Type B pancreatic cell (in vitro differentiated cells): ENCODE measurements around the gene RABGAP1L. TPM values are rescaled to one million over a fixed set of nuclear protein-coding genes. Genes with fewer than 3 reads are reported as not detected.

Experiments
- DNase-seq: peaks from one replicate; pipeline ENCODE4 v3.0.0; 2021; ENCODE audit warnings: mixed read lengths; ENCODE audit not compliant: unreplicated experiment; ENCODE audit errors: extremely low spot score
- H3K27ac Mint-ChIP-seq: 2 replicates; pipeline ENCODE4 v1.8.0; 2021; ENCODE audit warnings: mild to moderate bottlenecking, mixed read lengths
- H3K27me3 Mint-ChIP-seq: 2 replicates; pipeline ENCODE4 v1.8.0; 2021; ENCODE audit warnings: mixed read lengths
- H3K36me3 Mint-ChIP-seq: 2 replicates; pipeline ENCODE4 v1.8.0; 2021; ENCODE audit warnings: mixed read lengths
- H3K4me1 Mint-ChIP-seq: one replicate; pipeline ENCODE4 v1.8.0; 2021; ENCODE audit warnings: mixed read lengths; ENCODE audit not compliant: unreplicated experiment
- H3K4me3 Mint-ChIP-seq: 2 replicates; pipeline ENCODE4 v1.8.0; 2021; ENCODE audit warnings: mild to moderate bottlenecking, mixed read lengths
- H3K9me3 Mint-ChIP-seq: 2 replicates; pipeline ENCODE4 v1.8.0; 2021; ENCODE audit warnings: mixed read lengths
- total RNA-seq: library from RNA; stranded (reverse); gene quantifications from 2 replicates; pipeline ENCODE4 v1.2.1, GENCODE V29; 2021; ENCODE audit warnings: low replicate concordance
- TF ChIP-seq, protein P1 (sequence below): fragments of 200-600 bp; sonication (generic); conservative IDR thresholded peaks from 2 replicates; pipeline ENCODE4 v1.5.0; 2021; ENCODE audit warnings: antibody characterized with exemption, mild to moderate bottlenecking

RABGAP1L gene
- total RNA-seq, 1 donor from 2014 or later: 35.6 TPM

DNA sequence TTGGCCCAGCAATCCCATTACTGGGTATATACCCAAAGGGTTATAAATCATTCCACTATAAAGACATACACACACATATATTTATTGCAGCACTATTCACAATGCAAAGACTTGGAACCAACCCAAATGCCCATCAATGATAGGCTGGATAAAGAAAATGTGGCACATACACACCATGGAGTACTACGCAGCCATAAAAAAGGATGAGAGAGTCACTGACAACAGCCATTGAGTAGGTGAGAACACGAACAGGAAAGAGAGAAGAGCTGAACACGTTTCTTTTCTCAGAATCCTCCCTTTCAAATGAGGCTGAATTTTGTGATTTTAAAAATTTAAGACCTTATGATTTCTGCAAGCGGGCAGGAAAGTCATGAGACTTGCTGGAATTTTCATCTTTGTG is 10.1 kb upstream of the RABGAP1L start:
- H3K9me3 Mint-ChIP-seq: peaks cover 12% of the 10 kb centered on the region
- no peaks in the 10 kb centered on the region for H3K27me3 Mint-ChIP-seq
- TF ChIP-seq, protein P1, sequence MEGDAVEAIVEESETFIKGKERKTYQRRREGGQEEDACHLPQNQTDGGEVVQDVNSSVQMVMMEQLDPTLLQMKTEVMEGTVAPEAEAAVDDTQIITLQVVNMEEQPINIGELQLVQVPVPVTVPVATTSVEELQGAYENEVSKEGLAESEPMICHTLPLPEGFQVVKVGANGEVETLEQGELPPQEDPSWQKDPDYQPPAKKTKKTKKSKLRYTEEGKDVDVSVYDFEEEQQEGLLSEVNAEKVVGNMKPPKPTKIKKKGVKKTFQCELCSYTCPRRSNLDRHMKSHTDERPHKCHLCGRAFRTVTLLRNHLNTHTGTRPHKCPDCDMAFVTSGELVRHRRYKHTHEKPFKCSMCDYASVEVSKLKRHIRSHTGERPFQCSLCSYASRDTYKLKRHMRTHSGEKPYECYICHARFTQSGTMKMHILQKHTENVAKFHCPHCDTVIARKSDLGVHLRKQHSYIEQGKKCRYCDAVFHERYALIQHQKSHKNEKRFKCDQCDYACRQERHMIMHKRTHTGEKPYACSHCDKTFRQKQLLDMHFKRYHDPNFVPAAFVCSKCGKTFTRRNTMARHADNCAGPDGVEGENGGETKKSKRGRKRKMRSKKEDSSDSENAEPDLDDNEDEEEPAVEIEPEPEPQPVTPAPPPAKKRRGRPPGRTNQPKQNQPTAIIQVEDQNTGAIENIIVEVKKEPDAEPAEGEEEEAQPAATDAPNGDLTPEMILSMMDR: no peak
- no peaks in the 10 kb centered on the region for H3K4me1 Mint-ChIP-seq
- no peak overlapping the region for H3K27ac Mint-ChIP-seq
- H3K4me3 Mint-ChIP-seq: no peak overlapping the region
- no peak for DNase-seq
- no peaks in the 10 kb centered on the region for H3K36me3 Mint-ChIP-seq

DNA sequence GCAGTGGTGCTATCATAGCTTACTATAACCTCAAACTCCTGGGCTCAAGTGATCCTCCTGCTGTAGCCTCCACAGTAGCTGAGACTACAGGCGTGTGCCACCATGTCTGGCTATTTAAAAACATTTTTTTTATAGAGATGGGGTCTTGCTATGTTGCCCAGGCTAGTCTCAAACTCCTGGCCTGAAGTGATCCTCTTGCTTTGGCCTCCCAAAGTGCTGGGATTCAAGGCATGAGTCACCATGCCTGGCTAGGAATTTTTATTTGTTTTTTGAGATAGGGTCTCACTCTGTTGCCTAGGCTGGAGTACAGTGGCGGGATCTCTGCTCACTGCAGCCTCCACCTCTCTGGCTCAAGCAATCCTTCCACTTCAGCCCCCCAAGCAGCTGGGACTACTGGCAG is 8.8 kb upstream of the RABGAP1L start:
- H3K4me3 Mint-ChIP-seq: no peak overlapping the region
- H3K9me3 Mint-ChIP-seq: peaks cover 8% of the 10 kb centered on the region
- TF ChIP-seq, protein P1: no peak
- no peaks in the 10 kb centered on the region for H3K36me3 Mint-ChIP-seq
- no peaks in the 10 kb centered on the region for H3K27me3 Mint-ChIP-seq
- H3K27ac Mint-ChIP-seq: no peak overlapping the region
- no peak for DNase-seq
- H3K4me1 Mint-ChIP-seq: no peaks in the 10 kb centered on the region

DNA sequence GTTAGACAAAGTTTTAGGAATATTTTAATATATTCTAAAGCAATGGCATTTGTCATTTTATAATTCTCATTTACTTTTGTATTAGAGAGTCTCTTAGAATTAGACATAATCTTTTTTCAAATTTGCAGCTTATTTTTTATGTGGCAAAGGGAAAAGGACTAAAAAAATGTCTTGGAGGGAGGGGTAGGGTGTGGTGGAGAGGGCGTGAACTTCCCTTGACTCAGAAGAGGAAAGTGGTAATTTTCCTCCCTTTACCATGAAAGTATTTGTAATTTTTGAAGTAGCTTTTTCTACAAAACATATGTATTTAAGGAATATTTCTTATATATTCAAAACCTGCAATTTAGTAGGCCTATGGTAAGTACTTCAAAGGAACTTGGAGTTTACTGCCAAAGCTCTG is 6.9 kb upstream of the RABGAP1L start:
- DNase-seq: no peak
- no peaks in the 10 kb centered on the region for H3K4me1 Mint-ChIP-seq
- no peaks in the 10 kb centered on the region for H3K27me3 Mint-ChIP-seq
- H3K36me3 Mint-ChIP-seq: no peaks in the 10 kb centered on the region
- no peak overlapping the region for H3K4me3 Mint-ChIP-seq
- H3K27ac Mint-ChIP-seq: no peak overlapping the region
- TF ChIP-seq, protein P1: no peak
- peaks cover 8% of the 10 kb centered on the region for H3K9me3 Mint-ChIP-seq

DNA sequence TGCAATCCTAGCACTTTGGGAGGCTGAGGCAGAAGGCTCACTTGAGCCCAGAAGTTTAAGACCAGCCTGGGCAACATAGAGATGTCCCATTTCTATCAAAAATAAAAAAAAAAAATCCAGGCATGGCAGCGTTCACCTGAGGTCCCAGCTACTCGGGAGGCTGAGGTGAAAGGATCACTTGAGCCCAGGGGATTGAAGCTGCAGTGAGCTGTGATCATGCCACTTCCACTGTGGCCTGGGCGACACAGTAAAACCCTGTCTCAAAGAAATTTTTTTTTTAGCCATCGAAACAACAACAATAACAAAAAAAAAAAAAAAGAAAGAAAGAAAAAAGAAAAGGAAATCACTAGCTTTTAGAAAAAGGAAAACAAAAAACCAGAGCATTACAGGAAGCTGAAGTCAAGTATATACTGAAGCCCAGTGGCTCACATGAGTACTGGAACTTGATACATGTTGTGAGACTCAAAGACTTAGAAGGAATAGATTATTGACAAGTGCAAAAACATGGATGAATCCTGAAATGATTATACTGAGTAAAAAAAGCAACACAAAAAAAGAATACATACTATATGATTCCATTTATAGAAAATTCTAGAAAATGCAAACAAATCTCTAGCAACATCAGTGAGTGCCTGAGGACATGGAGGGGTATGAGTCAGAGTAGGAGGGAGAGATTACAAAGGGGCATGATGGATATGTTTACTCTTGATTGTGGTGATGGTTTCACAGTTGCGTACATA is 6.1 kb upstream of the RABGAP1L start:
- H3K36me3 Mint-ChIP-seq: no peaks in the 10 kb centered on the region
- no peak for DNase-seq
- peaks cover 2% of the 10 kb centered on the region for H3K4me1 Mint-ChIP-seq
- H3K27me3 Mint-ChIP-seq: no peaks in the 10 kb centered on the region
- peak overlapping the region; percentile 51 for H3K4me3 Mint-ChIP-seq
- peak overlapping the region; percentile 77 for H3K27ac Mint-ChIP-seq
- peaks cover 8% of the 10 kb centered on the region for H3K9me3 Mint-ChIP-seq
- TF ChIP-seq, protein P1: no peak

DNA sequence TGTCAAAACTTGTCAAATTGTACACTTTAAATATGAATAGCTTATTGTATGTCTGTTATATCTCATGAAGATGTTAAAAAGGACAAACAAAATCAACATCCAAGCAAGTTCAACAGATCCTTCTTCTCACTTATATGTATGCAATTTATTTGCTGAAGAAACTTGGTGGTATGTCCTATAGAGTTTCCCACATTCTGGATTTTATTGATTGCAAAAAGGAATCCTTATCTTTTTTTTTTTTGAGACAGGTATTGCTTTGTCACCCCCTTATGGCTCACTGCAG is 5.6 kb upstream of the RABGAP1L start:
- TF ChIP-seq, protein P1: no peak
- H3K27ac Mint-ChIP-seq: peak overlapping the region; percentile 77
- DNase-seq: no peak
- no peaks in the 10 kb centered on the region for H3K36me3 Mint-ChIP-seq
- no peaks in the 10 kb centered on the region for H3K27me3 Mint-ChIP-seq
- peaks cover 7% of the 10 kb centered on the region for H3K9me3 Mint-ChIP-seq
- no peak overlapping the region for H3K4me3 Mint-ChIP-seq
- H3K4me1 Mint-ChIP-seq: peaks cover 7% of the 10 kb centered on the region
